Ishikawa (cell line): ENCODE data around the gene HINT3.

ENCODE experiments used
- CEBPB ChIP-seq: IDR thresholded peaks from 2 replicates; pipeline ENCODE4 v1.6.1; 2012
- EP300 ChIP-seq: IDR thresholded peaks from 2 replicates; pipeline ENCODE4 v1.6.1; 2012; ENCODE audit warnings: borderline replicate concordance
- MAX ChIP-seq: IDR thresholded peaks from 2 replicates; pipeline ENCODE4 v1.6.1; 2012

GRCh38 chr6:126027601-126028000, 71.0 kb downstream of the HINT3 start:
- TF ChIP-seq MAX (no peak), EP300 (no peak), CEBPB (no peak)
